UCSD-AML1 (cell line): ENCODE results near the gene LY86.

Source experiments
- DNase-seq: peaks from one replicate; lab custom pipeline; 2025; ENCODE audit not compliant: unreplicated experiment; lab: John Stamatoyannopoulos, UW

Gene LY86

DNA sequence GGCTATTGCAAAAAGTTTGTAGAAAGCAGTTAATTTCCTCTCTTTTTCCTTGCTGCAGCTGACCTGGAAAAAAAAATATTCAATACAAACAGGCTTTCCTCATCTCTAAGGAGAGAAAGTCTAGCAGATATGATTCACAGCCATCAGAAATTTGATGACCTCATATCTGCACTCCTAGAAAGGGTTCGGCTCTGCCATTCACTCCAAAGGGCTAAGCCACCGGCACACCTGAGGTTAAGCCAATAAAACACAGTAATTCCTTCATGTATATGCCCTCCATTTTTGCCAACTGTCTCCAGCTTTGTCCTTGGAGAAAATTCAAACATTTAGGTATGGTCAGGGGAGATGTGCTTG, 18.7 kb upstream of the LY86 start:
- no peak for DNase-seq

DNA sequence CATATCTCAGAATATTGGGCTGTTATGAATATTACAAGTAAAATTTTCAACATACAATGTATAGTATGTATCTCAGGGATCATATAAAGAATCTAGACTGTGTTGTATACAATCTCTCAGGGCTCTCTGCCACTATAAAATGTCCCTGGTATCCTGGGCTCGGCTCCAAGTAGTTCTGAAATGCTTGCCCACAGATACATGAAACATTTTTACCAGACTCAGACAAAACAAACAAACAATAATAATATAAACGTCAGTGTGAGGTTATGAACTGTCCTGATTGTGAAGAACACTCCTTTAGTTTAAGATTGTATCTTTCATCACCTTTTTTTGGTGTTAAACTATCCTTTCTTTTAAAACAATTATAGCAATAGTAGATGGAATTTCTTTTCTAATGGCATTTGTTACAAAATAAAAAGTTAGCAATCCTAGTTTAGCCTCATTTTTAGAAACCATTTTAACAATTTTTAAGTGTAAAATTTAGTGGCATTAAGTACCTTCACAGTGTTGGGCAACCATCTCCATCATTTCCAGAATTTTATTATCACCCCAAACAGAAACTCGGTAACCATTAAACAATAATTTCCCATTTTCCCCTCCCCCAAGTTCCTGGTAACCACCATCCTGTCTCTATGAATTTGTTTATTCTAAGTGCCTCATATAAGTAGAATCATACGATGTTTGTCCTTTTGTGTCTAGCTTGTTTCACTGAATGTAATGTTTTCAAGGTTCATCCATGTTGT, 17.4 kb upstream of the LY86 start:
- DNase-seq, result no peak

DNA sequence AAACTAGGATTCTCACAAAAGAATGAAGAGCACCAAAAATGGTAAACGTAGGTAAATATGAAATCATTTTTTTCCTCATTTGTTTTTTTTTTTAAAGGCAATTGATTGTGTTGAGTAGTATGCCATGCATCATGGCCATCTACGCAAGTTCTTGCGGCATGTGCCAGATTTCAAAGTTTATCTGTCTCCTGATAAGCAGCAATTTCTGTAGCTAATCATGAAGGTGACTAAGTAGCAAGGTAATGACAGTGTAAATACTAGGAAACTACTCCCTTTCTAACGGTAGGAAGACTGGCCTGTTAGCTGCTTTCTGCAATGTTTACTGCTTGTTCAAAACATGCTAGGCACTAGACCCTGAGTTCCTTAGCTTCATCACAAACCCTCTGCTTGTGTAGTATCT, 13.4 kb upstream of the LY86 start:
- DNase-seq, result no peak

DNA sequence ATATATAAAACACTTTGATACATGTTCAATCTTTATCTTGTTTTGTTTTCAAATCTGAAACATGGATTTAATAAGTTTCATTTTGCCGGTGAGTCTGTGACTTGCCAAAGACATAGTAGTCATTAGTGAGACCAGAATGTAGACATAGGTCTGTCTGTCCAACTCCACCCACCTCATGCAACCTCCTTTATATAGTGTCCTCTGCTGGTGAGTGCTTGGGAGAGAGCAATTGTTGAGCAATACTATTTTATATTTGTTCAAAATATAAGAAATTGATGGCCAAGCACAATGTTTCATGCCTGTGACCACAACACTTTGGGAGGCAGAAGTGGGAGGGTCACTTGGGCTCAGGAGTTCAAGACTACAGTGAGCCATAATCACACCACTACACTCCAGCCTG, 10.8 kb upstream of the LY86 start:
- no peak for DNase-seq

DNA sequence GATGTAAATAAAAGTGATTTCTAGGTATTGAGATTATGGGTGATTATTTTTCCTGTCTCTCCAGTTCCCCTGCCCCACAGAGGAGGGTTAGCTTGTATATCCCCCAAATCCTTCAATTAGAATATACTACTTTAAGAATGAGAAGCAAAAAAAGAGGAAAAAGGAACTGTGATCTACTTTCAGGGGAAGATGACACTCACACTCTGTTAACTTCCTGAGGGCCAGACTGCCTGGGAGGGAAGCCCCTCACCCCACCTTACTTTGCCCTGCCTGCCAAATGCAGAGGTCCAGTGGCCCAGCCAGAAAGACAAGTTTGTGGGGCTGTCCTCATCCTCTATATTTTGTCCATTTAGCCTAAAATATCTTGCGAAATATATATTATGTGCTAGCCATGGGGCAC, 9.2 kb upstream of the LY86 start:
- no peak for DNase-seq

DNA sequence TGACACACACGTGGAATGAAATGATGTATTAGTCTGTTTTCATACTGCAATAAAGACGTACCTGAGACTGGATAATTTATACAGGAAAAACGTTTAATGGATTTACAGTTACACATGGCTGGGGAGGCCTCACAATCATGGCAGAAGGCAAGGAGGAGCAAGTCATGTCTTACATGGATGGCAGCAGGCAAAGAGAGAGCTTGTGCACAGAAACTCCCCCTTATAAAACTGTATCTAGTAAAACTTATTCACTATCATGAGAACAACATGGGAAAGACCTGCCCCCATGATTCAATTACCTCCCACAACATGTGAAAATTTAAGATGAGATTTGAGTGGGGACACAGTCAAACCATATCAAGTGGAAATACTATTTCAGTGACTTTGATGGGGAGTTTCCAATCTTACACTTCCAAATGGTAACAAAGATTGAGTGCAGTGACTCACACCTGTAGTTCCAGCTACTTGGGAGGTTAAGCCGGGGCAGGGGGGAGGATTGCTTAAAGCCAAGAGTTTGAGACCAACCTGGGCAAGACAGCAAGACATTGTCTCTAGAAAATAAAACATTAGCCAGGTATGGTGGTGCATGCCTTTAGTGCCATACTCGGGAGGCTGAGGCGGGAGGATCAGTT, 8.2 kb upstream of the LY86 start:
- no peak for DNase-seq

DNA sequence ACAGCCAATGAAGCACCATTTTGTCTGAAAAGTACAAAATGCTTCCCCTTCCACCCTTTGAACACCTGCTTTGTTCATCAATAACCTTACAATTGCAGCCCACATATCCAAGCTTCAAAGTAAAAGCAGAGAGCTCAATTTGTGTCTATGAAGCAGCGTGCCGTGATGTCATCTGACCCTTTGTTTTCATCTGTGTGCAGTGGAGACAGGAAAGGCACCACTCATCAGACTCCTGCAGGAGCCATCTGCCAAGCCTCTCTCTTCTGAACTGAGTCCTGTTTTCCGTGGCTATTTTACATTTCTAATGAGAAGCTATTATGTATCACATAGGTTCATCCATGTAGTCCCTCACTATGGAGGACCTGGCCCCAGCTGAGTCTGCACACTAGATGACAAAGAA, 7.5 kb upstream of the LY86 start:
- DNase-seq, result no peak

DNA sequence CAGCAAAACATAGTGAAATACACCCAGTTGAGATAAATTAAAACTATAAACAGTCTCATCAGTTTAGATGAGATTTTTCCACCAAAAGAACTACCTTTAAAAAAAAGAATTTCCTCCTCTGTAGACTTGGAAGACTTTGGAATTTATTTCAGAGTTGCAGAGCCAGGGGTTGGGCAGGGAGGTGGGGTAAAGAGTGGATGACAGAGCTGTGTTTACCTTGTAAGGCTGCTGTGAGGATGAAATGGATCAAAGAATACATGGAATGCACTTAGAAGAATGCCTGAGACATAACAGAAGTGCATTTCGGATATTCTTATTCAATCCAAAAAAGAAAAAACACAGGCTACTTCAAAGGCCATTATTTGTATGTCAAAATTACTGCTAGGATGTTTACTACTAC, 6.4 kb upstream of the LY86 start:
- DNase-seq, result no peak

DNA sequence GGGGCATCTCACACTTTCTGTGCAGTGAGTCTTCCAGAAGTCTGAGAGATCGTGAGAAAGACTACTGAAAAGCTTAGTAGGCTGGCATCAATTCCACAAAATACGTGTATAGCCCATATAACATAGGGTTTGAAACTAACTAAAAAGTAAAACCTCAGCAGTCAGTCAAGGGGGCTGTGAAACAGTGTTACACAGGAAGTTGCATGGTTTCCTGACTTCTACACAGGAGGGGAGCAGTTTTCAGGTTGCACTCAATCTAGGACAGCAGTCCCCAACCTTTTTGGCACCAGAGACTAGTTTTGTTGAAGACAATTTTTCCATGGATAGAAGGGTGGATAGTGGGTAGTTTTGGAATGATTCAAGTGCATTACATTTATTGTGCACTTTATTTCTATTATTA, 4.7 kb upstream of the LY86 start:
- DNase-seq, result no peak

DNA sequence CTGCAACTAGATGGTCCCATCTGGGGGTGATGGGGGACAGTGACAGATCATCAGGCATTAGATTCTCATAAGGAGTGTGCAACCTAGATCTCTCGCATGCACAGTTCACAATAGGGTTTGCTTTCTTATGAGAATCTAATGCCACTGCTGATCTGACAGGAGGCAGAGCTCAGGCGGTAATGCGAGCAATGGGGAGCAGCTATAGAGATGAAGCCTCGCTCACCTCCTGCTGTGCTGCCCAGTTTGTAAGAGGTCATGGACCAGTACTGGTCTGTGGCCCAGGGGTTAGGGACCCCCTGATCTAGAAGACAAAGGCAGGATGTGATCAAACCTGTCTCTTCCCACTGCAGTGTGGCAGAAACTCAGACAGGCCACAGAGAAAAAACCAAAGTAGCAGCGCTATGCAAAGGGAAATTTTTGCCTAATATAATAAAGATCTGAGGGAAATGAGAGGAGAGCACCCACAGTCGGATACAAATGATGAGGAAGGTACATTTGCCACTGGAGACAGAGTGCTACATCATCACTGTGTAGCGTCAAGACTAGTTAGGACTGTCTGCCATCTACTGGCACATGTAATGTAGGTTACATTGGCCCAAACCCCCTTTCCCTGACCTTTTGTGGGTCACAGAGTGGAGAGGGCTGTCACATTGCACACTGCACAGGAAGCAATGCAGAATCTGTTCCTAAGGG, 4.1 kb upstream of the LY86 start:
- no peak for DNase-seq

DNA sequence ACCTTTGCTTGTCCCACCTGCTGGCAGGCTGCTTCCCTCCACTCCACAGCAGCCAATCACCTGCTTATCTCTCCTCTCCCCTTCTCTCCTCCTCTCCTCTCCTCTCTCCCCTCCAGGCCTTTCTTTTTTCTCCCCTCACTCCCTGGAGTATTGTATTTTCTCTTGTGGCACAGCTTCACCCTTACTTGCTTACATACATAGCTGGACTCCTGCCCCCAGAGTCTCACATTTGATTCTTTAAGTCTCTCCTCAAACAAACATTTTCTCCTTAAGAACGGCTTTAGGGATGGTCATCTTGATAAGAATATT, 3.6 kb upstream of the LY86 start:
- no peak for DNase-seq

DNA sequence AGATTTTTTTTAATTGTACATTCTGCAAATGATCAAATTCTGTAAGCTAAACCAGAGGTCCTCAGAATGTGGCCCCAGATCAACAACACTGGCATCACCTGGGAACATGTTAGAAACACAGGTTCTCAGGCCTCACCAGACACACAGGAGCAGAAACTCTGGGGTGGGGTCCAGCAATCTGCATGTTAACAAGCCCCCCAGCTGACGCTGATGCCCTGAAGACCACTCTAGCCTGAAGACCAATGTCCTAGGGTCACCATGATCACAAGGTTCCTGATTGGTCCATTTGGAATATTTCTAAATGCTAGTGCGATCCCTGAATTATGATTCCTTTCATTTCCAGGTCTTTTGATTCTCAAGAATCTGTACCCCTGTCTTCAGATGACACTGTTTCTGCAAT, 2.4 kb upstream of the LY86 start:
- no peak for DNase-seq

DNA sequence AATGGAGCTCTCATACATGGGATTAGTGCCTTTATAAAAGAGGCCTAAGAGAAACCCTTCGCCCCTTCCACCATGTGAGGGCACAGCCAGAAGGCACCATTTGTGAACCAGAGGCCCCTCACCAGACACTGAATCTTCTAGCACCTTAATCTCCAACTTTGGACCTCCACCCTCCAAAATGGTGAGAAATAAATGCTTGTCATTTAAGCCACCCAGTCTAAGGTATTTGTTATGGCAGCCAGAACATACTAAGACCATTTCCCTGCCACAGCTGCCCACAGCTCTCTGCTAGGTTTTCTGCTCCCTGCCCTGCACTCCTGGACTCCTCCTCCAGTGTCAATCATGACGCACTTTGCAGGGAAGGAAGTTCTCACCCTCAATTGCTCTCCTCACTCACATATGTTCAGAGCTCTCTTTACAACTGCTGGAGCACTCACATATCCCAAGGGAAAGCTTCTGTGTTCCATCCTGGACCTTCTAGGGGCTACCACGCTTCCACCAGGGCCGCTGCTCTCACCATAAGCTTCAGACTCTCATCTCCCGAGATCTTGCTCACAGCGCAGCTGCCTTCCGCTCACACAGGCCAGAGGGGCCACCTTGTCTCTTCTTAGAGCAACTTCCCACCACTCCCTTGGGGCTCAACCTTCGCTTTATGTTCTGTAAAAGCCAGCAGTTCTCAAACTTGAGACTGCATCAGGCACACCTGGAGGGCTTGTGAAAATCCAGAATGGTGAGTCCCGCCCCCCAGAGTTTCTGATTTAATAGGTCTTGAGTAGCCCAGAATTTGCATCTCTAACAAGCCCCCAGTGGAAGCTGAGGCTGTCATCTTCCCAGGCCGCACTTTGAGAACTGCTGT, 1.6 kb upstream of the LY86 start:
- peak; percentile 50 for DNase-seq

DNA sequence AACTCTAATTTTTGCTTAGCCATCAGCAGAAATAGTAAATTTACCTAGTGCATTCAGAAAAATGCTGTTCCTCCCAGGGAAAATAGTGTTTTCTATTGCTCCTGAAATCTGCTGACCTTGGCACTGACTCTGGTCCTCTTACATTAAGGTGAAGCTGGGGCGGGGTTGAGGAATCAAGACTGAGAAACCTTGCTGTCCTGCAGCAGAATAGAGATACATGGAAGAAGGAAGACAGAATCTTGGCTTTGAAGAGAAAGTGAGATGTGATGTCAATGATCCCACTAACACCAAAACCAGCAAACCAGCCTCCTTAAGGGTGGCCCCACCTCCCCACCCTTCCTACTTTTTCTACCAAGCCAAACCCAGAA, 840 bp upstream of the LY86 start:
- DNase-seq, result no peak

DNA sequence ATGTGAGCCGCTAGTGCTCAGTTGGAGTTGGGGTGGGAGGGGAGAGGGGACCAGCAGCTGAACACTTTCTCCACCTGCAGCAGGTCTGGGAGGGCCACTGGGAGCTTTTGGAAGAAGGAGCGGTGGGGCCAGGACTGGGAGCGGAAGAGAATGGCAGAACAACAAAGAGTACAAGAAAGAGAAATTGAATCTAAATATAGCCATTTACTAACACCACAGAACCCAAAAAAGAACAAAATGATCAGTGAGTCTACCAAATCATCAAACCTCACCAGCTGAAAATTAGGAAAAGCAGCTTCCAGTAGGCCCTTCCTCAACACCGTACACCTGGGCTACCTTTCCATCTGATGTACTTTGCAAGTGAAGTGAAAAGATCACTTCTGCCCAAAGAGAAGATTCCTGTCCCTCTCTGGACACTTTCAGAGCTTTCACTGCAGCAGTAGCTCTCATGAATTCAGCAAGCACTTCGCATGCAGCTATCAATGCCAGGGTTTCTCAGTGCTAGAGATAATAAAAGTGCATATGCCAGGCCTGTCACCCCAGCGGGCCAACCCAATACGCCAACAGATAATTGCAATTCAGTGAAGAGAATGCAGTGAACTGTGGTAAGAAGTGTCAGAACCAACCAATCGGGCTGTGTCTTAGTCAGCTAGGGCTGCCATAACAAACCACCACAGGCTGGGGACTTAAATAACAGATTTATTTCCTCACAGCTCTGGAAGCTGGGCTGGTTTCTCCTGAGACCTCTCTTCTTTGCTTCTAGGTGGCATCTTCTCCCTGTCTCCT, 597 bp downstream of the LY86 start:
- DNase-seq, result no peak

DNA sequence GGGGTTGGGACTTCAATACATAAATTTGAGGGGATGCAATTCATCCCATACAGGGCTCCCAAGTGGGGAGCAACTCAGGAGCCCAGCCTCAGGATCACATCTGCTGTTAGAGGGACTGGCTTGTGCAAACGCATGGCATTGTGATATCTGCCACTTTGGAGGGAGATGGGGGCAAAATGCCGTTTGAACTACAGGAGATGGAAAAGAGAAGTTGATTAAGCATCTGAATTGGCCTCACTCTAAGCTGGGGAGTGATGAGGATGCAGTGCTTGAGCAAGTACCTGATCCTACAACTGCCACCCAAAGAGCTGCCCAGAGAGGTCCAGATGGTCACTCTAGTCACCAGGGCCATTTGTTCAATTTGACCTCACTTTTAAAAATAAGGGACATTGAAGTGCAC, 2.0 kb downstream of the LY86 start:
- DNase-seq, result no peak

DNA sequence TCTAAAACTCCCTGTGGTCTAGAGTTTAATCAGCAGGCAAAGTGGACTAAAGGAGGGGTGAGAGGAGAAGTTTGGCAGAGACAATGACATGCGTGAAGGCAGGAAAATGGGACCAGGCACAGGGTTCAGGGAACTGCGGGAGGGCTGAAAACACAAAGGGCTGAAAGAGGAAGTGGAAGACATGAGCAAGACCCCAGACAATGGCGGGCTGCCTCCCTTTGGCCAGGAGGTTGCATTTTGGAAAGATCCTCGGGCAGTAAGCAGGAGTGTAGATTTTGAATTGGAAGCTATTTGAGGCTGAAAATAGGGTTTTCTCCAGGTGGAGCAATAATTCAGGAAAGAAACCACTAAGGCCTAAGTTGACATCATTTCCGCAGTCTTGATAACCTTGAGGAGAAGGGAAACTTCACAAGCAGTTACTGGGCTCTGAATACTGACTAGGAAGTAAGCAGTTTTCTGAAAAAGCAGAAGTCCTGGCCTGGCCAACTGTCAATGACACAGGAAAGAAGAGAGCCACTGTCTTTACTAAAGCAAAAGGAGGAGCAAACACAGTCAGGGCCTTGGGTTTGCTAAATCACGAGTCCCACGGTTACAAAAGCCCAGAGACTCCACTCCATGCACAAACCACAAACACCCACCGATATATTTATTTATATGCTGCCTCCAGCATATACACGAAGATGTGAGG, 3.4 kb downstream of the LY86 start:
- DNase-seq, result peak; percentile 60

DNA sequence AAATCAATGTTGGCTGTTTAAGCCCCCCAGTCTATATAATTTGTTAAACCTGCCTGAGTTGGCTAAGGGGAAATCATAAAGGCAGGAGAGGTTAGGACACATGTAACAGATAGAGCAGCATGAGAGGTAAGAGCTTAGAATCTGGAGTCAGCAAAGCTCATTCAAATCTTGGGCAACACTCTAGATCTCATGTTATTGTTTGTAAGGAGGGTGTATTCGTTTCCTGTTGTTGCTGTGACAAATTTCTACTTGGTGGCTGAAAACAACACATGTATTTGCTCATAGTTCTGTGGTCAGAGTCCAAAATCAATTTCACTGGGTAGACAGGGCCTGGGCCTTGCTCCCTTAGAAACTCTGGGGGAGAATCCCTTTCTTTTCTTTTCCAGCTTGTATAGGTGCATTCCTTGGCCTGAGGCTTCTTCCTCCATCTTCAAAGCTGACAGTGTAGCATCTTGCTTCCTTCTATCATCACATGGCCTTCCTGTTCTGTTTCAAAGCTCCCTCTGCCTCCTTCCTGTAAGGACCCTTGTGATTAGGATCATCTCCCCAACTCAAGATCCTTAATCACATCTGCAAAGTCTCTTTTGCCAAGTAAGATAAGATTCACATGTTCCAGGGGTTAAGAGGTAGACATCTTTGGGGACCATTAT, 4.4 kb downstream of the LY86 start:
- DNase-seq, result no peak

DNA sequence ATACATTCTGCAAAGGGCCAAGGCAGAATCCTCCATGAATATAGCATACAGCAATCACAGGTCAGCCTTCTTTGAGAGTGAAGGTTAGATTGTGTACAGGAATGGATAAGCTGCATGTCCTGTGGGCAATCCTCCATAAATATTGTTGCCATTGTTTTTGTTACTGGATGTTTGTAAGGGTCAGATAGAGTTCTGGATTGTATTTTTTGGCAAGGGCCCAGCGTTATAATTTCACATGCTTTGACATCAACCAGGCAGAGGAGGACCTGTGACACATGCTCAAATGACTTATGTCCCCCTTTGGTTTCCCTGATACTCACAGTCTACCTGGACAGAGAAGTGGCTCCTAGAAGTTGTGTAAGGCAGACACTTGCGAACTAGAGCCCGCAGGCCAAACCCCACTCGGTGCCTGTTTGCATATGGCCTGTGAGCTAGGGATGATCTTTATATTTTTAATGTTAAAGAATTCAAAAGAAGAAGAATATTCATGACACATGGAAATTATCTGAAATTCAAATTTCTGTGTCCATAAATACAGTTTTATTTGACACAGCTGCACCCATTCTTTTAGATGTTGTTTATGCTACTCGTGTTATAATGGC, 5.4 kb downstream of the LY86 start:
- no peak for DNase-seq

DNA sequence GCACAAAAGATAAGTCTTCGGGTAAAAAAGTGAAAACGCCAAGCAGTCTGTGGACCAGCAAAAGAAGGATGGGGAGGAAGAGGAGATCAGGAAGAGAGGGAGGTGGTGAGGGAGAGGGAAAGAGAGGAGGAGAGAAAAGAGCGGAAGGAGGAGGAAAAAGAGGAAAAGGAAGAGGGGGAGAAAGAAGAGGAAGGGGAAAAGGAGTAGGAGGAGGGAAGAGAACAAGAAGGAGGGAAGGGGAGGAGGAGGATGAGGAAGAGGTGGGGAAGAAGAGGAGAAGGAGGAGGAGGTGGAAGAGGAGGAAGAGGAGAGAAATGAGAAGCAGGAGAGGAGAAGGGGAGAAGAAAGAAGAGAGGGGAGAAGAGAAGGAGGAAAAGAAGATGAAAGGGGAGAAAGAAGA, 6.5 kb downstream of the LY86 start:
- DNase-seq, result no peak
